GM21423 (cell line): ENCODE measurements around the gene HES4.
"Not testable (repeated sequence)": the region's sequence is repeated elsewhere in the genome, so short reads cannot be mapped to it uniquely, and the experiment has no call there.

ENCODE experiments used
- ATAC-seq: cut with Tn5 transposase; IDR thresholded peaks from one replicate; pipeline ENCODE4 v1.9.1; 2021; ENCODE audit warnings: mild to moderate bottlenecking, moderate library complexity; ENCODE audit not compliant: unreplicated experiment

HES4 gene

DNA sequence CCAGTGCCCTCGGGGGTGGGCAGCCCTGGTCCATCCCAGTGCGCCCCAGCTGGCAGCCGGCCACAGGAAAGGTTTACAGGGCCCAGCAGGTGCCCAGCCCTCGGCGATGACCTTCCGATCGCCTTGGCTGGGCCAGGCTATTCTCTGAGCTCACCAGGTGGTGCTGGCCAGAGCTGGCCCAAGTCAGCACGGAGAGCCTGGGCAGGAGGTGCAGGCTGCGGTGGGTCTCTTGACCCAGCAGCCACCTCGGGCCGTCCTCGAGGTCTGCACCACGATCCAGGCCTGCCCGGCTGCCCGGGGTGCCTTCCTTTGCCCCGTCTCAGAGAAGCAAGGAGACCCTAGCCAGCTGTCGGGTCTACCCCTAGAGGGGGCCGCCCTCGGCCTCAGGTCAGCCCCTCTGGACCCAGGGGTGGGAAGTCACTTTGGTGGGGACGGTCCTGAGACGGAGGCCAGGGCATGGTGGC, 18.4 kb downstream of the HES4 start:
- ATAC-seq, result no peak

DNA sequence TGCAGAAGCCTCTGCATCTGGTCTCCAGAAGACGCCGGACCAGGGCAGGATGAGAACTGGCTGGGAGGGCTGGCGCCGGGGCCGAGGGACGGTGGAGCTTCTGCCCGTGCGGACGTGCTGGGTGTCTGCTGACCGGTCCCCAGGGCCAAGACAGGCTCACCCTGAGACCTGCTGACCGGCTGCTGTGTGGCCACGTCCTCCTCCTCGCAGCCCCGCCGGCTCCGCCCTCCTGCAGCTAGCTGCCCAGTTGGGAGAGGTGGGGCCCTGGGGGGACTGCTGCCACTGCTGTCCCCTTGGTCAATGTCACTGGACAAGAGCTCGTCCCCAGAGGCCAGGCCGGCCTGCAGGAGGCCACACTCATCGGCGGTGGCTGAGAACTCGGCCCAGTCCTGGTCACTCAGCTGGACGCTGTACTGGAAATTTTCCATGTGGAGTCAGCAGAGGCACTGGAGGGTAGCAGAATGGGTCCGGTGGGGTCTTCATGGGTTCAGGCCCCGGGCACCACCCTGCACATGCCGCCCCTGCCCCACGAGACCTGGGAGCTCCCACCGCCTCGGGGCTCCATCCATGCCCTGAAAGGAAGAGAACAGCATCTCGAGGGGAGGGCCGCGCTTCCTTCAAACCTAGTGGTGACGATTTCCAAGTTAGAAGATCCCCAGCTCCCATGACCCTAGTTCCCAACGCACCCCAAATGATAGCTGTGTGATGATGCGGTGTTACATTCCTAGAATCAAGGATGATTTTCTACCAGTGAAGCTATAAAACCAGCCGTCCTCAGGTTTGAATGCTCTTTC, 19.1 kb downstream of the HES4 start:
- no peak for ATAC-seq

DNA sequence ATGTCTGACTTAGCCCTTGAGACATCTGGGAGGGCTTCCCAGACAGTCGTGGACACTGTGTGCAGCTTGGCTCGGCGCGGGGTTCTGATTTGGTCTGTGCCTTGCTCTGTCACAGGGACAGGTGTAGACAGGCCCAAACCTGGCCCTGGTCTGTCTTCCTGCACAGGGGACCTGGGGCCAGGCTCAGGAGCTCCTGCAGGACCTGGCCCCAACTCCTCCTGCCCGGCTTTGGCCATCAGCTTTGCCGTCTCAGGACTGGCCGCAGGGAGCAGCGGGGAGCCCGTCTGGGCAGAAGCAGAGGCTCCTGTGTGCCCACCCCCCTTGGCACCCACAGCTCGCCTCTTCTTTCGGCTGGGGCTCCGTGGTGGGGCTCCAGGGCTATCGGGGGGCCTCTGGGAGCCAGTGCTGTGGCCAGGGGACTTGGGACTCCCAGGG, 19.7 kb downstream of the HES4 start:
- ATAC-seq, result no peak

DNA sequence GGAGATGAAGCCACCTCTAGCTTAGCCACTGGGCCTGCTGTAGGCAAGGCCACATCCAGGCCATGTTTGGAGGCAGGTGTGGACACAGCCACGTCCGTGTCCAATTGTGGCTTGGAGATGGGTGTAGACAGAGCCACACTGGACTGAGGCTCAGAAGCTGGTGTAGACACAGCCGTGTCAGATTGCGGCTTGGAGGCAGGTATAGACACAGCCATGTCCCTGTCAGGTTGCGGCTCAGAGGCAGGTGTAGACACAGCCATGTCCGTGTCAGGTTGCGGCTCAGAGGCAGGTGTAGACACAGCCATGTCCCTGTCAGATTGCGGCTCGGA, 20.2 kb downstream of the HES4 start:
- ATAC-seq, result no peak

DNA sequence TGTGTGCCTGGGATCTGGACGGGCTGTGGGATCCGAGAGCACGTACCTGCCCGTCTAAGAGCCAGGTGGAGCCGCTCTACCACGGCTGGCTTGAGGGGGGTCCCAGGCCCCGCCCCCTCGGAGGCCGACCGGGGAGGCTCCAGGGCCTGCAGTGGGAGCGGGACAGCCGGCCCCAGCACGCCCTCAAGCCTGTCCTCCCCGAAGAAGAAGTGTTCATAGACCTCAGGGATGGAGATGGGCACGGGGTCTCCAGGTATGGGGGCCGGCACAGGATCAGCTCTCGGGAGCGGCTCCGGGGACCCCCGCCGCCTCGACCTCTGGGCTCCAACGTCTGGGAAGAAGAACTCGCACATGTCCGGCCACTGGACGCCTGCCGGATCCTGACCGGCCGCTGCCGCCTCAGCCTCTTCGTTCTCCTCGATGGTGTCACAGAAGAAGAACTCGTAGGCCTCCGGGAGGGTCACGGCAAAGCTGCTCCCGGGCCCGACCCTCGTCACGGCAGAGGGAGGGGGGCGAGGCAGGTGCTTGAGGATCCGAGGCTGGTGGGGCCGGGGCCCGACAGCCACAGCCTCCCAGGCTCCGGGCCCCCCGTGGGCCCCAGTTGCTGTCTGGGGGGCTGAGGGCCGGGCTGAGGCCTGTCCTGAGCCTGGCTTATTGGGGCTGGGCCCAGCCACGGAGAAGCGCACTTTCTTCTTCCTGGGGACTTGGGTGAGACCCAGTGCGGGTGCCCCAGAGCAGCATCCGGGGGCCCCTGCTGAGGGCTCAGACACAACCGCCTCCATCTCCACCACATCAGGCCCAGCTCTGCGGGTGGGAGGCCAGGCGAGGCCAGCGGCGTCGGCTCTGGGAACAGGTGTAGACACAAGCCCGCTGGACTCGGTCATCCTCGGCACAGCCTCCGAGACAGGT, 20.8 kb downstream of the HES4 start:
- ATAC-seq, result no peak

DNA sequence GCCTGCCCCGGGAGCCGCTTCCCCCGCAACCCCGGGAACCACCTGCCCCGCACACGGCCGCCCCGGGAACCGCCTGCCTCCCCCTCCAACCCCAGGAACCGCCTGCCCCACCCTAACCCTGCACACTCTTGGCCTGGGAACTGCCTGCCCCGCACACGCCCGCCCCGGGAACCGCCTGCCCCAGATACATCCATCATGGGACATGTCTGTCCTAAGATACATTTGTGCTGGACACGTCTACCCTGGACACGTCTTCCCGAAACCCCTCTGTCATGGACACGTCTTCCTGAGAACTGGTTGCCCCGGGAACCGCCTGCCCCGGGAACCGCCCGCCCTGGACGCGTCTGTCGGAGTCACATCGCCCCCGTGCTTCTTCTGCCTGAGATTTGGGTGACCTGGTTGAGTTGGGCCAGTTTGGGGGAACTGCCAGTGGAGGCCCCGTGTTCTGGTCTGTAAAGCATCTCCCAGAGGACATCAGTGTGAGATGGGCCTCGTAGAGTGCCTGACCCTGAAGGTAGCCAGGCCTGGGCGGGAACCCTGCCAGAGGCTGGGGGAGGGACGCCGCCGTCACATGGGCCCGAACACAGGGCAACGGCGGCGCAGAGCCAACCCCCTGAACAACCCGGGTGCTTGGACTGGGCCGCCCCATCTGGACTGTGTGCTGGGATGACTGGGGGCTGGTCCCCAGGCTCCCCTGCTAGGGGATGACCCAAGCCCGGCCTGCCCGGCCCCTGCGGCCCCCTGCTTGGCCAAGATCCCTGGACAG, 21.6 kb downstream of the HES4 start:
- no peak for ATAC-seq

DNA sequence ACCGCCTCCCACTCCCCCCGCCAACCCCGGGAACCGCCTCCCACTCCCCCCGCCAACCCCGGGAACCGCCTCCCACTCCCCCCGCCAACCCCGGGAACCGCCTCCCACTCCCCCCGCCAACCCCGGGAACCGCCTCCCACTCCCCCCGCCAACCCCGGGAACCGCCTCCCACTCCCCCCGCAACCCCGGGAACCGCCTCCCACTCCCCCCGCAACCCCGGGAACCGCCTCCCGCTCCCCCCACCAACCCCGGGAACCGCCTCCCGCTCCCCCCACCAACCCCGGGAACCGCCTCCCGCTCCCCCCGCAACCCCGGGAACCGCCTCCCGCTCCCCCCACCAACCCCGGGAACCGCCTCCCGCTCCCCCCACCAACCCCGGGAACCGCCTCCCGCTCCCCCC, 23.1 kb downstream of the HES4 start:
- not testable (repeated sequence) for ATAC-seq

DNA sequence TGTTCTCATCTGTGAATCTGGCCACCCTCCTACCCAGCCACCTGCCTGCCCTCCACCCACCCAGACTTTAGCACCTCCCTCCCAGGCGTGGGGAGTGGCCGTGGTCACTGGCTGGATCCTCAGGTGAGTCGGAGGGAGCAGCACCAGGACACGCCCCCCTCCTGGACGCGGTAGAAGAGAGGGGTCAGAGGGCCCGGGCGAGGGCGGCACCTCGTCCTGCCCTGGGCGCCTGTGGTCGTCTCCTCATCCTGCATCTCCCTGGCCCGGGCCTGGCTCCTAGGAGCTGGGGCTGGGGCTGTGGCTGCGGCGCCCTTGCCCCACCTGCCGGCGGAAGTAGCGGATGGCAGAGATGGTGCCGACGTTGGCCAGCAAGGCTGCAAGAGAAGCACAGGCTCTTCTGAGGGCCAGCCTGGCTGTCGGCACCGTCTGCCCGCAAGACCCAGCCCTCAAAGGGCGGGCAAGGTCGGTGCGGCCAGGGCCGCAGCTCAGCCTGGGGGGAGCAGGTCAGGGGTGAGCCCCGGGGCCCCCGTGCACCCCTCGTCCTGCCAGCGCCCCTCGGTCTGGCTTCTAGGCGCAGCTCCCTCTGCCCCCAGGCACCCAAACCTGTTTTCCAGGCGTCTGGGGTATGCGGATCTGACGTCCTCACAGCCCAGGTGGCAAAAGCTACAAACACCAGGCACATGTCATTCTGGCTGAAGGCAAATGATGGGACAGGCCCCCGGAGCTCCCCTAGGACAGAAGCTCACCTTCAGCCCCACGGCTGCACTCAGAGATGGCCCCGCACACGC, 23.8 kb downstream of the HES4 start:
- ATAC-seq, result no peak

DNA sequence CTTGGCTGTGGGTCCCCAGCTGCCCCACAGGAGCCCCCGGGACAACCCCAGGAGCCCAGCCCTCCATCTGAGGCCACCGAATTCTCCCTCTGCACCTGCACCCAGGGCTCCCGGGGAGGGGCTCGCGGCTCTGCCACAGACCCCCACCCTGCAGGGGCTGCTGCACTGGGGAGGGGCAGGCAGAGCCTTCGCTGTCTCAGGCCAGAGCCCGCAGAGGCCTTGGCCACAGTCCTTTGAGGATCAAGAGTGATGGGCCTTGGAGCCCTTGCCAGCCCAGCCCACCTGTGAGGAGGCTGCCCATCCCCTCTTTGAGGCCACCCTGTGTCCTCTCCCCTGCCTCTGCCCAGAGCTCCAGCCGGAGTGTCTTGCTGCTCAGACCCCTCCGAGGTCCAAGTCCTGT, 24.5 kb downstream of the HES4 start:
- ATAC-seq, result no peak

DNA sequence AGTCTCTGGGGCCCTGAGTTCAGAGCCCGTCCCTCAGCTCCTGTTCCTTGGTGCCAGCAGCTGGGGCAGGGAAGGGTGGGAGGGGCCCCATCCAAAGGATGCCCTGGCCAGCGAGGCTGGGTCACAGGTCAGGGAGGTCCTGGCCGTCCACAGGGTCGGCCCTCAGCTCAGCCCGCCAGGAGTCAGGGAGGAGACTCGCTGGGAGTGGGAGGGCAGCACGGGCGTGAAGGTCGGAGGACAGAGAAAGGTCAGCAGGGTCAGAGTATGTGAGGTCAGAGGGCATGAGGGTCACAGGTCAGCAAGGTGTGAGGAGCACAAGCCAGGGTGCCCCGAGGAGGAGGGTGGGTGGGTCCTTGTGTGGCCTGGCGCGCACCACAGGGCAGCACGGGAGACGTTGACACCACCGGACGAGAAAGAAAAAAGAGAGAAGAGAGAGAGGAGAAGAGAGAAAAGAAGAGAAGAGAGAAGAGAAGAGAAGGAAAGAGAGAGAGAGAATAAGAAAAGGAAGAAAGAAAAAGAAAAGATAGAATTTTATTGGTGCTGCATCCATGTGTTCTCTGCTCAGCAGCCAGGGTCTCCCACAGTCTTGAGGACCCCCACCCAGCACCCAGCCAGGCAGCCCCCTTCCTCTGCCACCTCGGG, 25.1 kb downstream of the HES4 start:
- ATAC-seq, result no peak

DNA sequence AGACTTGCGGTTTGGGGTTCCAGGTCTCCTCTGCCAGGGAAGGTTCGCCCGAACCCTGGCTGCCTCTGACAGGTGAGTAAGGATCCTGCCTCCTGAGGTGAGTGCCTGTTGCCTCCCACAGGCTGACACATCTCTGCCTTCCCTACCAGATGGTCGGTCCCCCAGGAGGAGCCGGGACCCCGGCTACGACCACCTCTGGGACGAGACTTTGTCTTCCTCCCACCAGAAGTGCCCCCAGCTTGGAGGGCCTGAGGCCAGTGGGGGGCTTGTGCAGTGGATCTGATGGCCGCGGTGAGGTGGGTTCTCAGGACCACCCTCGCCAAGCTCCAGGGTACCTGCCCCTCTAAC, 25.6 kb downstream of the HES4 start:
- ATAC-seq, result no peak

DNA sequence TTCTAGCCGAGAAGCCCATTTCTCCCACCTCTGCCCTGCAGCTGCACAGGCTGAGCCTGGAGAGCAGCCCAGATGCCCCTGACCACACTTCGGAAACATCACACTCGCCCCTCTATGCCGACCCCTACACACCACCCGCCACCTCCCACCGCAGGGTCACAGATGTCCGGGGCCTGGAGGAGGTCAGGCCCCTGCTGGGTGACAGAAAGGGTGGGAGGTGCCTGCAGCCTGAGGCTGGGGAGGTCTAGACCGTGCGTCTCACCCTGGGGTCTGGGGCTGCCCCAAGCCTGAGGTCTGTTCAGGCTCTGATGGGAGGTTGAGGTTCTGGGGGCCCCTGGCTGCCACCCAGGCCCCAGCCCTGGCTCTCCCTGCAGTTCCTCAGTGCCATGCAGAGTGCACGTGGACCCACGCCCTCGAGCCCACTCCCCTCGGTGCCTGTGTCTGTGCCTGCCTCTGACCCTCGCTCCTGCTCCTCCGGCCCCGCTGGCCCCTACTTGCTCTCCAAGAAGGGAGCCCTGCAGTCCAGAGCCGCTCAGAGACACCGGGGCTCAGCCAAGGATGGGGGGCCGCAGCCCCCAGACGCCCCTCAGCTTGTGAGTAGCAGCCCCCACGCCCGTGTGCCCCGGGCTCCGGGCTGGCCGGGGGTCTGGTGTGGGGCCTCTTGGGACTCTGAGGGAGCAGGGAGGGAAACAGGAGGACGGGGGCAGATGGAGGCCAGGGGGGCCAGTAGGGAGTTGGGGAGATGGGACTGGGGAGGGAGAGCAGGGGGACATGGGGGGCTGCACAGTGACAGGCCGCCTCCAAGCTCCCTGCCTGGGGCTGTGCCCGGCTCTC, 26.2 kb downstream of the HES4 start:
- ATAC-seq, result no peak

DNA sequence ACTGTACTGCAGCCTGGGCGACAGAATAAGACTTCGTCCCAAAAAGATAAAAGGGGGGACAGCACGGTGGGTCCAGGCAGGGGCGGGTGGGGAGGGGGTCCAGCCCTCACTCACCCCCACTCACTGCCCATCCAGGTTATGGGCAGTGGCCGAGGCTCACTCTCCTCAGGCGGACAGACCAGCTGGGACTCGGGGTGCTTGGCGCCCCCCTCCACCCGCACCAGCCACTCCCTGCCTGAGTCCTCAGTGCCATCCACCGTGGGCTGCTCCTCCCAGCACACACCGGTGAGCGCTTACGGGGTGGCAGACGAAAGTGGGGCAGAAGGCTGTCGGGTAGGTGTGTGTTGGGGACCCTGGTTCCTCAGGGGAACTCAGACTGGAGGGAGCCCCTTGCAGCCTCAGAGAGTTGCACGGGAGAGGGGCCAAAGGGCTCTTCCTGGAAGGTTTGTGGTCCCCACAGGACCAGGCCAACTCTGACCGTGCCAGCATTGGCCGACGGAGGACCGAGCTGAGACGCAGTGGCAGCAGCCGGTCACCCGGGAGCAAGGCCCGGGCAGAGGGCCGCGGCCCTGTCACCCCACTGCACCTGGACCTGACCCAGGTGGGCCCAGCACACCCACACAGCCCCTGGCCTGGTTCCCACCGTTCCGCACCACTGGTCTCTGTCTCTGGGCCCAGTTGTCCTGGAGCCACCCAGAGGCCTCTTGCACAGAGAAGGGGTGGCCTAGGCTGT, 27.0 kb downstream of the HES4 start:
- ATAC-seq, result no peak

DNA sequence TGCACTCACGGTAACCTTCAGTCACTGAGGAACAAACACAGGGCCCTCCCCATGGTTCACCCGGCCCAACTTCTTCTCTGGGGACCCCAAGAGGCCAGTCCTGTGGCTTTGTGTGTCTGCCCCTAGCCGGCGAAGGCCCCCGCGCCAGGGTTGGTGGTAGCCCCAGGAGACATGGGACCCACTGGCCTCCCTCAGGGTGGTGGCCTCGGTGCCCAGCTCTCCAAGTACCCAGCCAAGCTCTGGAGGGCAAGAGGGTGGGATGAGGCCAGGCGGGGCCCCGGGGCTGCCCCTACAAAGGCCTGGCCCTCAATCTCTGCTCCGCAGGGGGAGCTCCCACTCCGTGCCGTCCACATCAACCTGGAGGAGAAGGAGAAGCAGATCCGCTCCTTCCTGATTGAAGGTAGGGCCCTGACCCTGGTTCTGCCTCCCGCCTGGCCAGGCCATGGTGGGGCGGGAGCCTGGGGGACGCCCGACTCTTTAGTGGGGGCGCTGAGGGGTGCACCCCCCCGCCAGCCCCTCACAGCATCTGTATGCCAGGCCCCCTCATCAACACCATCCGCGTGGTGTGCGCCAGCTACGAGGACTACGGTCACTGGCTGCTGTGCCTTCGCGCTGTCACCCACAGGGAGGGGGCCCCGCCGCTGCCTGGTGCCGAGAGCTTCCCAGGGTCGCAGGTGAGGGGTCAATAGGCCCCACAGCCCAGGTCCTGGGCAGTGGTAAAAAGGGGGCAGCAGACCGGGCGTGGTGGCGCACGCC, 28.0 kb downstream of the HES4 start:
- ATAC-seq, result no peak

DNA sequence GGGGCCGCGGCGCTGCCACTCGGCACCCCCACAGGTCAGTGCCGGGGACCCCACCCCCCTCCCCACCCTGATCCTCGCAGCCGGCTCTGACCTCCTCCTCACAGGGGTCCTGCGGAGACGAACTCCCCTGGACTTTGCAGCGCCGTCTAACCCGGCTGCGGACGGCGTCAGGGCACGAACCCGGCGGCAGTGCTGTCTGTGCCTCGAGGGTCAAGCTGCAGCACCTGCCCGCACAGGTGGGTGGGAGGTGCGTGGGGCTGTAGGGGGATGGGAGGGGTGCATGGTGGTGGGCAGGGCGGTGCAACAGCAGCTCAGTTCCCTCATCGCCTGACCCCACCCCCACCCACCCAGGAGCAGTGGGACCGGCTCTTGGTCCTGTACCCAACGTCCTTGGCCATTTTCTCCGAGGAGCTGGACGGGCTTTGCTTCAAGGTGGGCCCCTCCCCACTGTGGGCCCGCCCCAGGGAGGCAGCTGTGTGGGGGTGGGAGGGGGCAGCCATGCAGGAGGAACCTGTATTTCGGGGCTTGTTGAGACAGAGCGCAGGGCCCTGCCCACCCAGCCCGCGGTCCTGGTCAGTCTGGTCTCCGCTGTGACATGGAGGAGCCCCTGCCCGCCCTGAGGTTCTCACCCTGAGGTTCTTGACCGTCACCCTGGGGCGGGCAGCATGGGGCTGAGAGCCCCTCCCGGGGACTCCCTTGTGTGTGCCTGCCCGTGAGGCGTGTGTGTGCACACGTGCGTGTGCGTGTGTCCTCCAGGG, 28.7 kb downstream of the HES4 start:
- no peak for ATAC-seq

DNA sequence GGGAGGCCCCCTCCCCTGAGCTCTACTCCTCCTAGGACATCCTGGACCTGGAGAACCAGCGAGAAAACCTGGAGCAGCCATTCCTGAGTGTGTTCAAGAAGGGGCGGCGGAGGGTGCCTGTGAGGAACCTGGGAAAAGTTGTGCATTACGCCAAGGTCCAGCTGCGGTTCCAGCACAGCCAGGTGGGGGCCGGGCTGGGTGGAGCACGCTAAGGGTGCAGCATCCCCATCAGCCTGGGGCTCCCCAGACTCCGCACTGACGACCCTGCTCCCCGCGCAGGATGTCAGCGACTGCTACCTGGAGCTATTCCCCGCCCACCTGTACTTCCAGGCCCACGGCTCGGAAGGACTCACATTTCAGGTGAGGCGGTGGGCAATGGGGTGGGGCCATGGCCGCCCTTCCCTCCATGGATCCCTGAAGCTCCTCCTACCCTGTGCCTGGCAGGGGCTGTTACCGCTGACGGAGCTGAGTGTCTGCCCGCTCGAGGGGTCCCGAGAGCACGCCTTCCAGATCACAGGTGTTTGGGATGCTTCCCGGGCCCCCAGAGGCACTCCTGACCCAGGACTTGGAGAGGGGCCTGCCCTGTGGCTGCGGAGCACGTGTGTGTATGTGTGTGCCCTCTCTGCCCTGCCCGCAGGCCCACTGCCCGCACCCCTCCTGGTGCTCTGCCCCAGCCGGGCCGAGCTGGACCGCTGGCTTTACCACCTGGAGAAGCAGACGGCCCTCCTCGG, 29.5 kb downstream of the HES4 start:
- ATAC-seq, result no peak
